Ovary (tissue), 9 donors: Measurements from ENCODE around the gene CCDC50. TPM values are rescaled to one million over a fixed set of nuclear protein-coding genes. Genes with fewer than 3 reads are reported as not detected.

ENCODE experiments used
- DNase-seq, 5 donors: peaks; one replicate each; pipeline ENCODE4 v3.0.0-alpha.2; 2019 to 2020
- H3K27ac ChIP-seq, 2 donors: fragments of 200-600 bp; one replicate each; pipeline versions ENCODE4 v1.5.1 to v1.8.0; 2019 to 2022
- H3K27me3 ChIP-seq: fragments of 200-600 bp; one replicate; pipeline ENCODE4 v1.8.0; 2022
- H3K36me3 ChIP-seq: fragments of 200-600 bp; sonication (generic); one replicate; pipeline ENCODE4 v1.5.1; 2019
- H3K4me1 ChIP-seq: one replicate; pipeline ENCODE4 v1.8.1; 2013; ENCODE audit warnings: mild to moderate bottlenecking, moderate library complexity; ENCODE audit not compliant: insufficient read depth
- H3K4me3 ChIP-seq: fragments of 200-600 bp; sonication (generic); one replicate; pipeline ENCODE4 v1.5.1; 2017
- H3K9me3 ChIP-seq, 2 donors: fragments of 200-600 bp in 1 of 2; sonication (generic) in 1 of 2; one replicate each; pipeline versions ENCODE4 v1.5.1 to v1.8.1; 2013 to 2019; ENCODE audit warnings: mild to moderate bottlenecking in 1 of 2, moderate library complexity in 1 of 2
- EP300 ChIP-seq: sonication (generic); formaldehyde crosslinking; IDR thresholded peaks from one replicate; pipeline ENCODE4 v1.6.1; 2017; ENCODE audit warnings: antibody characterized with exemption
- POLR2A ChIP-seq: fragments of 450-650 bp; IDR thresholded peaks from one replicate; pipeline ENCODE4 v1.6.1; 2017; ENCODE audit warnings: antibody characterized with exemption, mild to moderate bottlenecking, moderate library complexity
- WGBS, 3 donors: extraction: QIAGEN DNeasy Blood & Tissue Kit in 1 of 3; methylation state at CpG; one replicate each; pipeline versions ENCODE4 v1.1.5 to v1.1.7; 2013 to 2017; 5-methylcytosine and 5-hydroxymethylcytosine counted together
- intact Hi-C, 4 donors: fragments of 100-400 bp; cut with DNase I; formaldehyde crosslinking; loops; one replicate each; pipeline versions ENCODE4 v1.11.0 to v1.15.1; 2022 to 2023
- polyA plus RNA-seq, 2 donors: library from polyadenylated mRNA; stranded (reverse); fragments of 200-250 nt in 1 of 2; fragments of 350-450 nt in 1 of 2; fragmentation: Illumina TruSeq in 1 of 2; extraction: RNeasy Lipid Tissue Mini Kit (QIAGEN cat#74804) in 1 of 2; gene quantifications; one replicate each; pipeline ENCODE4 v1.2.3, GENCODE V29; 2013 to 2014
- total RNA-seq, 7 donors: library from RNA; depleted of rRNA in 2 of 7; stranded (reverse); fragments of >200 nt in 2 of 7; fragmentation: NEBNext Ultra II Directional in 3 of 7; extraction: Animal tissue kit (Norgen Biotek cat#: 25700) in 3 of 7; gene quantifications; one replicate each; pipeline versions ENCODE4 v1.1.0 to v1.2.4, GENCODE V29; 2016 to 2023
- TF ChIP-seq, protein P1 (sequence below), 3 donors: fragments of 450-650 bp in 2 of 3; fragments of 200-600 bp in 1 of 3; IDR thresholded peaks; one replicate each; pipeline versions ENCODE4 v1.5.1 to v1.8.0; 2016 to 2022; ENCODE audit warnings: antibody characterized with exemption in 3 of 3, mild to moderate bottlenecking in 1 of 3
- donor health status: DM: no; HTN: no; CAD: no; lungs with moderate emphysema.
- donor health status: DM: no; HTN: no; CAD: no.
- donor health status: Bipolar disorder and iron deficiency.
- donor health status: DM: yes; HTN: yes; CAD: no.
- donor health status: DM: no; HTN: no; CAD: no.
- donor health status: DM: yes; HTN: yes; CAD: no.

CCDC50 gene
- total and polyA plus RNA-seq, 9 donors = 39.6 to 85.9 (median 75.2) TPM

DNA sequence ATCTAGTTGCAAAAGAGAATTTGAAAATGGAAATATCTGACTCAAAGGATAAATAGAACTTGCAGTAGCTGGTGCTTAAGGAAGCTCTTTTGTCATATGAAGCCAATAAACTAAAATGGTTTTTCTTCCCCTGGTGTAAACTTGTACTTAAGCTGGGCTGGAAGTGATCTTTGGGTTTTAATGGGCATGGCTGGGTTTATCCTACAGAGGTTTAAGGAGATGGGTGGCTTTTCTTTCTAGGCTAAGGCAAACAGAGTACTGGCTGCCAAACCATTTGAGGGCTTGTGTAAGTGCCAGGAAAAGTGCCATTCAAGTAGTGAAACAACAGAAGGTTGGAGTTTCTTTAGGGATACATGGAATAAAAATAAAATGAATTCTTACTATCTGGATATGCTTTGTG is 13.2 kb downstream of the CCDC50 start:
- no peak overlapping the region for H3K4me3 ChIP-seq
- H3K27ac ChIP-seq = no peak overlapping the region

DNA sequence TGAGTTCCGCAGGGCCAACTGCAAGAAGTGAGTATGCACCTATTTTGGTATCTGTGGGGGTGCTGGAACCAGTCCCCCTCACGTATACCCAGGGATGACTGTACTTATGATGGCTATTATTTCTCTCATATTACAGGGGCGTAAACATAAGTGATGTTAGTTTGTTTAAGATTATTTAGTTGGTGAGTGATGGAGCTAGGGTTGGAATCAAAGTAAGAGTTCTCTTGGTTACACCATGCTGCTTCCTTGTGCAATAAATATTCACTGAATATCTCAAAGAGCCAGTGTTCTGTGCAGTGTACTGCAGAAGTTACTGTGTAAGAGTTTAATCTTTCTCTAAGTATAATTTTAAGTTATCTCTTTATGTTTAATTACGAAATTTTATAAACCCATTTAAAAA is 13.9 kb downstream of the CCDC50 start:
- no peak for TF ChIP-seq POLR2A
- no peak for TF ChIP-seq EP300
- TF ChIP-seq, protein P1, sequence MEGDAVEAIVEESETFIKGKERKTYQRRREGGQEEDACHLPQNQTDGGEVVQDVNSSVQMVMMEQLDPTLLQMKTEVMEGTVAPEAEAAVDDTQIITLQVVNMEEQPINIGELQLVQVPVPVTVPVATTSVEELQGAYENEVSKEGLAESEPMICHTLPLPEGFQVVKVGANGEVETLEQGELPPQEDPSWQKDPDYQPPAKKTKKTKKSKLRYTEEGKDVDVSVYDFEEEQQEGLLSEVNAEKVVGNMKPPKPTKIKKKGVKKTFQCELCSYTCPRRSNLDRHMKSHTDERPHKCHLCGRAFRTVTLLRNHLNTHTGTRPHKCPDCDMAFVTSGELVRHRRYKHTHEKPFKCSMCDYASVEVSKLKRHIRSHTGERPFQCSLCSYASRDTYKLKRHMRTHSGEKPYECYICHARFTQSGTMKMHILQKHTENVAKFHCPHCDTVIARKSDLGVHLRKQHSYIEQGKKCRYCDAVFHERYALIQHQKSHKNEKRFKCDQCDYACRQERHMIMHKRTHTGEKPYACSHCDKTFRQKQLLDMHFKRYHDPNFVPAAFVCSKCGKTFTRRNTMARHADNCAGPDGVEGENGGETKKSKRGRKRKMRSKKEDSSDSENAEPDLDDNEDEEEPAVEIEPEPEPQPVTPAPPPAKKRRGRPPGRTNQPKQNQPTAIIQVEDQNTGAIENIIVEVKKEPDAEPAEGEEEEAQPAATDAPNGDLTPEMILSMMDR (IDR thresholded peaks at IDR 0.05) = no peak
- no peak for DNase-seq
- H3K27ac ChIP-seq = no peak overlapping the region
- H3K4me1 ChIP-seq = peaks cover 19% of the 10 kb centered on the region
- intact Hi-C loops = no loop called here
- H3K27me3 ChIP-seq = no peaks in the 10 kb centered on the region
- H3K36me3 ChIP-seq = no peaks in the 10 kb centered on the region
- no peak overlapping the region for H3K4me3 ChIP-seq
- 70 to 84% (median 71%) methylated on average over 4 of the region's 4 CpGs for WGBS, 3 donors
- H3K9me3 ChIP-seq = no peaks in the 10 kb centered on the region

More for the DNA sequence above, 13.2 kb downstream of the CCDC50 start:
- Histone ChIP-seq H3K4me1 (peaks cover 19% of the 10 kb centered on the region), H3K36me3 (no peaks in the 10 kb centered on the region), H3K9me3 (no peaks in the 10 kb centered on the region), H3K27me3 (no peaks in the 10 kb centered on the region)
- no peak for DNase-seq
- intact Hi-C loops = no loop called here
- TF ChIP-seq EP300 (no peak), POLR2A (no peak)
- TF ChIP-seq, protein P1 (IDR thresholded peaks at IDR 0.05) = no peak

DNA sequence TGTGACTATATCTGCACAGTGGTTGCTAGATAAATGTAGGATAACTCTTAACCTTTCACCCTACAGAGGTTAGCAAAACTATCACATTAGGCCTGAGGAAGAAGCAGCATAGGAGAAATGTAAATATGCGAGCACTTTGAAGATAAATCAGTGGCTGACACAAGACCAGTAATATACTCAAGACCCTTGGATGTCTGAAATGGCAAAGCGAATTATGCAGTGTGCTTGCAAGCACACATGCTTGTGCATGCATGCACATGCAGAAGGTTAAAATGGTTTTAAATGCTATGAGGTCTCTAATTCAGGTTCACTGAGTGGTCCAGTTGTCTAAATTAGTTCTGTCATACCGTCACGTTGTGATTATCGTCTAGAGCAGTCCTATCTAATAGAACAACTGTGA is 14.7 kb downstream of the CCDC50 start:
- H3K27ac ChIP-seq = no peak overlapping the region
- 91 to 93% (median 93%) methylated on average over 5 of the region's 5 CpGs for WGBS, 3 donors
- intact Hi-C loops = no loop called here
- TF ChIP-seq EP300 (no peak), POLR2A (no peak)
- TF ChIP-seq, protein P1 (IDR thresholded peaks at IDR 0.05) = no peak
- no peaks in the 10 kb centered on the region for H3K27me3 ChIP-seq
- peaks cover 19% of the 10 kb centered on the region for H3K4me1 ChIP-seq
- H3K36me3 ChIP-seq = no peaks in the 10 kb centered on the region
- H3K9me3 ChIP-seq = no peaks in the 10 kb centered on the region
- no peak overlapping the region for H3K4me3 ChIP-seq
- DNase-seq = no peak

DNA sequence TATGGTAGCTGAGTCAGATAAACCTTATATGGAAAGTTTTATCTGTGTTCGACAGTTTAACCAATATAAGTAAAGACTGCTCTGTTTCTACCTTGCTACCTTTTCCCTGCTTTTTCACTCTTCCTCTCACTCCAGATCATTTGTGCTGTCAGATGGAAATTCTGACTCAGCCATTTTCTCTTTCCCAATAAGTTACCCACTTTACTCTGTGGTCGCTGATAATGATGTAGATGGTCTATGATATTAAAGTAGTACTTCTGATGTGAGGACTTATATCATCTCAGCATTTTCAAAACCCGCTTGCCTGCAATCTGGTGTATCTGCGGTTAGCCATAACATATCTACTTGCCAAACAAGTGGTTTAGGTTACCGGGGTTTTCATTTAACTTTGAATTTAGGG is 16.1 kb downstream of the CCDC50 start:
- no peak for DNase-seq
- TF ChIP-seq, protein P1 (IDR thresholded peaks at IDR 0.05) = no peak
- TF ChIP-seq EP300 (no peak), POLR2A (no peak)
- Histone ChIP-seq H3K27ac (no peak overlapping the region), H3K9me3 (no peaks in the 10 kb centered on the region), H3K4me1 (peaks cover 20% of the 10 kb centered on the region), H3K4me3 (no peak overlapping the region), H3K27me3 (no peaks in the 10 kb centered on the region), H3K36me3 (no peaks in the 10 kb centered on the region)
- intact Hi-C loops = no loop called here
- 75 to 85% (median 85%) methylated on average over 5 of the region's 5 CpGs for WGBS, 3 donors

DNA sequence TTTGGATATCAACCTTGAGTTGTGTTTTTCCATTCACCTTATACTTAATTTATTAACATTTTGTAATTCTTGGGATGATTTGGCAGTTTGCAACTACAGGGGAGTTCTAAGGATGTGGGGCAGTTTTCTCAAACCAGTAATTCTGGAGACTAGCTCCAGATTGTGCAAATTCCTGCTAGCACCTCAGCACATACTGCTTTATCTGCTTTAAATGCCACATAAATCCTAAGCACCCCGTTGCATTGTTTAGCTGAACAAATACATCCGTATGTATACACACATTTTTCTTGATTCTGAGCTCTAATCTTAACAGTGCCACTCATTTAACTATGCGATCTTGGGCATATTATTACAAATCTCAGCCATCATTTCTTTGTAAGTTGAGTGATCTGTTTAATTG is 18.0 kb downstream of the CCDC50 start:
- Histone ChIP-seq H3K27me3 (no peaks in the 10 kb centered on the region), H3K4me1 (peaks cover 22% of the 10 kb centered on the region), H3K9me3 (no peaks in the 10 kb centered on the region), H3K36me3 (no peaks in the 10 kb centered on the region), H3K27ac (no peak overlapping the region), H3K4me3 (no peak overlapping the region)
- intact Hi-C loops = no loop called here
- DNase-seq = no peak
- TF ChIP-seq EP300 (no peak), POLR2A (no peak)
- TF ChIP-seq, protein P1 (IDR thresholded peaks at IDR 0.05) = no peak
- 62 to 75% (median 70%) methylated on average over 3 of the region's 3 CpGs for WGBS, 3 donors
